DND-41 (cell line): ENCODE data around the gene RP2.

ENCODE experiments used
- ATAC-seq: fragments of 200-7000 bp; cut with Tn5 transposase; 3 replicates; pipeline ENCODE4 v1.9.1; 2021; ENCODE audit warnings: low read depth; ENCODE audit not compliant: insufficient read depth
- DNase-seq: peaks from one replicate; pipeline ENCODE4 v3.0.0-alpha.2; 2020
- H2AFZ ChIP-seq: 2 replicates; pipeline ENCODE4 v1.6.0; 2012; ENCODE audit warnings: low read depth, low read length
- H3K27ac ChIP-seq: 2 replicates; pipeline ENCODE4 v1.5.1; 2012; ENCODE audit warnings: low read length, inconsistent platforms
- H3K27me3 ChIP-seq: fragments of 200-600 bp; sonication (generic); 2 replicates; pipeline ENCODE4 v1.6.0; 2012; ENCODE audit warnings: low read length, mild to moderate bottlenecking, inconsistent platforms; ENCODE audit not compliant: insufficient read depth, poor library complexity
- H3K36me3 ChIP-seq: 2 replicates; pipeline ENCODE4 v1.5.1; 2012; ENCODE audit warnings: low read length, inconsistent platforms; ENCODE audit not compliant: insufficient read depth
- H3K4me1 ChIP-seq: 2 replicates; pipeline ENCODE4 v1.5.1; 2012; ENCODE audit warnings: mild to moderate bottlenecking, low read length; ENCODE audit not compliant: insufficient read depth
- H3K4me2 ChIP-seq: 2 replicates; pipeline ENCODE4 v1.6.0; 2012; ENCODE audit warnings: mild to moderate bottlenecking, moderate library complexity, low read length, inconsistent platforms; ENCODE audit not compliant: insufficient read depth
- H3K4me3 ChIP-seq, 2 experiments: fragments of 200-600 bp in 1 of 2; shearing (Covaris generic) in 1 of 2; 2 replicates each; pipeline ENCODE4 v1.5.1; 2012 to 2016; ENCODE audit warnings: inconsistent platforms in 2 of 2, low read length in 2 of 2, mild to moderate bottlenecking in 2 of 2, low read depth in 1 of 2, moderate library complexity in 1 of 2
- H3K79me2 ChIP-seq: 2 replicates; pipeline ENCODE4 v1.6.0; 2012; ENCODE audit warnings: low read length, inconsistent platforms; ENCODE audit not compliant: insufficient read depth
- H3K9ac ChIP-seq: 2 replicates; pipeline ENCODE4 v1.6.0; 2012; ENCODE audit warnings: low read depth, mild to moderate bottlenecking, inconsistent platforms, low read length, moderate library complexity
- H3K9me3 ChIP-seq: 2 replicates; pipeline ENCODE4 v1.5.1; 2012; ENCODE audit warnings: low read length, moderate library complexity, mild to moderate bottlenecking, inconsistent platforms; ENCODE audit not compliant: insufficient read depth, severe bottlenecking
- H4K20me1 ChIP-seq: 2 replicates; pipeline ENCODE4 v1.6.0; 2012; ENCODE audit warnings: low read length; ENCODE audit not compliant: insufficient read depth
- EZH2 ChIP-seq: IDR thresholded peaks from 3 replicates; pipeline ENCODE4 v1.6.1; 2012; ENCODE audit warnings: borderline replicate concordance, low read depth, mild to moderate bottlenecking, moderate library complexity, low read length, inconsistent platforms; ENCODE audit not compliant: severe bottlenecking
- TF ChIP-seq, protein P1 (sequence below): IDR thresholded peaks from 2 replicates; pipeline ENCODE4 v1.5.1; 2012; ENCODE audit warnings: borderline replicate concordance, low read length, moderate library complexity, mild to moderate bottlenecking; ENCODE audit not compliant: poor library complexity, severe bottlenecking; ENCODE audit errors: extremely low read depth

The RP2 gene

DNA sequence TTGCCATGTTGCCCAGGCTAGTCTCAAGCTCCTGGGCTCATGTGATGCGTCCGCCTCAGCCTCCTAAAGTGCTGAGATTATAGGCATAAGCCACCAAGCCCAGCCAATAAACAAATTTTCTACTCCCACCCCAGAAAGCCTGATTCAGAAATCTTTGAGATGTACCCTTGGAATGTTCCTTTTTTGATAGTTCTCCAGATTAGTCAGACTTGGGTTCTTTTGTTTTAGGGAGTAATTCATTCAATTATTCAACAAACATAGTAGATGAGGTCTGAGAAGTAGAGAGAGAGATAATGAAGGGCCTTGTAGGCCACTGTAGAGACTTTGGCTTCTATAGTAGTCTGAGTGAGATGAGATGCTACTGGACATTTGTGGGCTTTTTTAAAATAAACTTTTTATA, 27.8 kb downstream of the RP2 start:
- no peak for ATAC-seq
- no peaks in the 10 kb centered on the region for H3K27me3 ChIP-seq
- no peaks in the 10 kb centered on the region for H4K20me1 ChIP-seq
- H3K4me1 ChIP-seq, result no peaks in the 10 kb centered on the region
- peaks cover 22% of the 10 kb centered on the region for H3K36me3 ChIP-seq
- no peaks in the 10 kb centered on the region for H3K79me2 ChIP-seq
- no peak overlapping the region for H3K9ac ChIP-seq
- H3K27ac ChIP-seq, result no peak overlapping the region
- H3K4me3 ChIP-seq, result no peak overlapping the region
- H3K9me3 ChIP-seq, result no peaks in the 10 kb centered on the region
- no peak overlapping the region for H2AFZ ChIP-seq
- H3K4me2 ChIP-seq, result no peak overlapping the region
- TF ChIP-seq, protein P1, sequence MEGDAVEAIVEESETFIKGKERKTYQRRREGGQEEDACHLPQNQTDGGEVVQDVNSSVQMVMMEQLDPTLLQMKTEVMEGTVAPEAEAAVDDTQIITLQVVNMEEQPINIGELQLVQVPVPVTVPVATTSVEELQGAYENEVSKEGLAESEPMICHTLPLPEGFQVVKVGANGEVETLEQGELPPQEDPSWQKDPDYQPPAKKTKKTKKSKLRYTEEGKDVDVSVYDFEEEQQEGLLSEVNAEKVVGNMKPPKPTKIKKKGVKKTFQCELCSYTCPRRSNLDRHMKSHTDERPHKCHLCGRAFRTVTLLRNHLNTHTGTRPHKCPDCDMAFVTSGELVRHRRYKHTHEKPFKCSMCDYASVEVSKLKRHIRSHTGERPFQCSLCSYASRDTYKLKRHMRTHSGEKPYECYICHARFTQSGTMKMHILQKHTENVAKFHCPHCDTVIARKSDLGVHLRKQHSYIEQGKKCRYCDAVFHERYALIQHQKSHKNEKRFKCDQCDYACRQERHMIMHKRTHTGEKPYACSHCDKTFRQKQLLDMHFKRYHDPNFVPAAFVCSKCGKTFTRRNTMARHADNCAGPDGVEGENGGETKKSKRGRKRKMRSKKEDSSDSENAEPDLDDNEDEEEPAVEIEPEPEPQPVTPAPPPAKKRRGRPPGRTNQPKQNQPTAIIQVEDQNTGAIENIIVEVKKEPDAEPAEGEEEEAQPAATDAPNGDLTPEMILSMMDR, result no peak
- no peak for TF ChIP-seq EZH2
- DNase-seq, result no peak

DNA sequence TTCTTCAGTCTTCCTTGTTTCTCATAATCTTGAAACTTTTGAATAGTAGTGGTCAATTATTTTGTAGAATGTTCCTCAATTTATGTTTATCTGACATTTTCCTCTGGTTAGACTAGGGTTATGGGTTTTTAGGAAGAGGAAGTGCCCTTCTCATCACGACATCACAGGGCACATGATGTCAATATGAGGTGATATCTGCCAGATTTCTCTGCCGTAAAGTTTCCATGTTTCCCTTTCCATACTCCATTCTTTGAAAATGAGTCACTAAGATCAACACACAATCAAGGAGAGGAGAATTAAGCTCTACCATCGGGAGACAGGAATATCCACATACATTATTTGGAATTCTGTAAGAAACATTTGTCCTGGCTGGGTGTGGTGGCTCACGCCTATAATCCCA, 28.4 kb downstream of the RP2 start:
- no peaks in the 10 kb centered on the region for H3K4me1 ChIP-seq
- TF ChIP-seq, protein P1, result no peak
- no peak for TF ChIP-seq EZH2
- no peak for DNase-seq
- no peak overlapping the region for H3K4me3 ChIP-seq
- H3K4me2 ChIP-seq, result no peak overlapping the region
- H3K79me2 ChIP-seq, result no peaks in the 10 kb centered on the region
- H2AFZ ChIP-seq, result no peak overlapping the region
- H4K20me1 ChIP-seq, result no peaks in the 10 kb centered on the region
- no peaks in the 10 kb centered on the region for H3K27me3 ChIP-seq
- no peaks in the 10 kb centered on the region for H3K9me3 ChIP-seq
- H3K27ac ChIP-seq, result no peak overlapping the region
- no peak overlapping the region for H3K9ac ChIP-seq
- no peak for ATAC-seq
- H3K36me3 ChIP-seq, result peaks cover 18% of the 10 kb centered on the region

- Histone ChIP-seq H3K4me3 (no peak overlapping the region), H4K20me1 (no peaks in the 10 kb centered on the region), H3K4me1 (no peaks in the 10 kb centered on the region), H3K27ac (no peak overlapping the region), H3K36me3 (peaks cover 11% of the 10 kb centered on the region; the same call in 1 of the 2 replicates), H2AFZ (no peak overlapping the region), H3K4me2 (no peak overlapping the region), H3K79me2 (no peaks in the 10 kb centered on the region), H3K9me3 (no peaks in the 10 kb centered on the region), H3K27me3 (no peaks in the 10 kb centered on the region), H3K9ac (no peak overlapping the region)
- TF ChIP-seq EZH2, result no peak
- TF ChIP-seq, protein P1, result no peak
- no peak for DNase-seq
- no peak for ATAC-seq
Measured at GRCh38 chrX:46866726-46867125, 29.9 kb downstream of the RP2 start.

DNA sequence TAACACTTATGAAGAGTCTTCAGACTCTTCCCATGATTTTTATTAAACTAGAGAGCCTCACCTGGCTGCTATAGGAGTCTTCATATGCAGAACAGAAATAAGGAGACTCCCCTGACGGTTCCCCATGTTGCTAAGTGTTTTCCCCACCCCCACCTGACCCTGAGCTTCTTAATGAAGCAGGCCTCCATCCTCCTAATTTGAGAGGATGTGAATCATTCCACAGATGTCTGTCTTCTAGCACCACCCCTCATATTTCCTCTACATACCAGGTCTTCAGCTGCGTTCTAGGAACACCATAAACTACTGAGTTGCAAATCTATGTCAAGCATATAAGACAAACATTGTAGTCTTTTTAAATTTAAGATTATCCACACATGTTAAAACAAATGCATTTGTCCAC, 36.9 kb downstream of the RP2 start:
- no peak for TF ChIP-seq EZH2
- TF ChIP-seq, protein P1, result no peak
- Histone ChIP-seq H2AFZ (no peak overlapping the region), H3K9ac (no peak overlapping the region), H3K27ac (no peak overlapping the region), H3K4me1 (no peaks in the 10 kb centered on the region), H3K4me2 (no peak overlapping the region), H4K20me1 (no peaks in the 10 kb centered on the region), H3K4me3 (no peak overlapping the region), H3K36me3 (no peaks in the 10 kb centered on the region), H3K9me3 (no peaks in the 10 kb centered on the region), H3K79me2 (peaks cover 3% of the 10 kb centered on the region; the same call in 1 of the 2 replicates), H3K27me3 (no peaks in the 10 kb centered on the region)
- ATAC-seq (no peak), DNase-seq (peak; percentile 4)
